GM23338 (cell line): Measurements from ENCODE around the gene ABCF1. TPM values are rescaled to one million over a fixed set of nuclear protein-coding genes. Genes with fewer than 3 reads are reported as not detected.

Experiments
- ATAC-seq: fragments of 200-7000 bp; cut with Tn5 transposase; 3 replicates; pipeline ENCODE4 v1.9.1; 2020
- DNase-seq: peaks from one replicate; pipeline ENCODE4 v3.0.0-alpha.2; 2015; ENCODE audit warnings: low spot score
- H2AFZ ChIP-seq: fragments of 200-600 bp; sonication (generic); 2 replicates; pipeline ENCODE4 v1.8.0; 2016; ENCODE audit warnings: antibody characterized with exemption, mild to moderate bottlenecking, moderate library complexity
- H3F3A ChIP-seq: fragments of 200-600 bp; sonication (generic); replicated peaks from 2 replicates; pipeline ENCODE4 v1.8.0; 2017; ENCODE audit warnings: antibody characterized with exemption, mixed run types, low read depth
- H3K27ac ChIP-seq: fragments of 200-600 bp; sonication (generic); 2 replicates; pipeline ENCODE4 v1.6.1; 2016; ENCODE audit warnings: low read depth
- H3K27me3 ChIP-seq: fragments of 200-600 bp; sonication (generic); 2 replicates; pipeline ENCODE4 v1.8.0; 2016; ENCODE audit warnings: mild to moderate bottlenecking, mixed run types, moderate library complexity; ENCODE audit not compliant: insufficient read depth
- H3K36me3 ChIP-seq: fragments of 200-600 bp; sonication (generic); 2 replicates; pipeline ENCODE4 v1.8.0; 2016; ENCODE audit warnings: mild to moderate bottlenecking; ENCODE audit not compliant: insufficient read depth
- H3K4me1 ChIP-seq: fragments of 200-600 bp; sonication (generic); 2 replicates; pipeline ENCODE4 v1.8.0; 2016; ENCODE audit warnings: mild to moderate bottlenecking, moderate library complexity; ENCODE audit not compliant: insufficient read depth
- H3K4me2 ChIP-seq: fragments of 200-600 bp; sonication (generic); 2 replicates; pipeline ENCODE4 v1.7.1; 2017; ENCODE audit warnings: mixed run types
- H3K4me3 ChIP-seq: fragments of 200-600 bp; sonication (generic); 2 replicates; pipeline ENCODE4 v1.6.1; 2016; ENCODE audit warnings: mixed run types
- H3K79me2 ChIP-seq: fragments of 200-600 bp; sonication (generic); replicated peaks from 2 replicates; pipeline ENCODE4 v1.8.0; 2017; ENCODE audit warnings: mild to moderate bottlenecking; ENCODE audit not compliant: insufficient read depth
- H3K9me2 ChIP-seq: fragments of 200-600 bp; sonication (generic); 2 replicates; pipeline ENCODE4 v1.8.0; 2017; ENCODE audit not compliant: insufficient read depth
- H4K20me1 ChIP-seq: fragments of 200-600 bp; sonication (generic); replicated peaks from 2 replicates; pipeline ENCODE4 v1.8.0; 2017; ENCODE audit warnings: mild to moderate bottlenecking; ENCODE audit not compliant: insufficient read depth
- H3K27ac Mint-ChIP-seq: 2 replicates; pipeline ENCODE4 v1.8.0; 2020; ENCODE audit warnings: inconsistent platforms, mild to moderate bottlenecking, moderate library complexity, mixed read lengths
- H3K27me3 Mint-ChIP-seq: 3 replicates; pipeline ENCODE4 v1.8.0; 2022; ENCODE audit warnings: low read depth, mild to moderate bottlenecking, moderate library complexity, mixed read lengths, inconsistent platforms; ENCODE audit not compliant: insufficient read depth, poor library complexity
- H3K36me3 Mint-ChIP-seq: 3 replicates; pipeline ENCODE4 v1.8.0; 2021; ENCODE audit warnings: low read depth, mild to moderate bottlenecking, inconsistent platforms, moderate library complexity, mixed read lengths
- H3K4me1 Mint-ChIP-seq: 3 replicates; pipeline ENCODE4 v1.8.0; 2020; ENCODE audit warnings: mild to moderate bottlenecking, inconsistent platforms, mixed read lengths
- H3K4me3 Mint-ChIP-seq: 3 replicates; pipeline ENCODE4 v1.8.0; 2021; ENCODE audit warnings: moderate library complexity, mild to moderate bottlenecking, inconsistent platforms, mixed read lengths
- H3K9me3 Mint-ChIP-seq: 3 replicates; pipeline ENCODE4 v1.8.0; 2020; ENCODE audit warnings: moderate library complexity, mild to moderate bottlenecking, inconsistent platforms, mixed read lengths
- CREB1 ChIP-seq: fragments of 250-450 bp; sonication (Bioruptor Pico); IDR thresholded peaks from 2 replicates; pipeline ENCODE4 v1.5.0; 2020; ENCODE audit warnings: low read depth, mild to moderate bottlenecking, moderate library complexity
- POLR2AphosphoS5 ChIP-seq: IDR thresholded peaks from 2 replicates; pipeline ENCODE4 v1.6.1; 2016; ENCODE audit warnings: antibody characterized with exemption, low read depth
- STAT1 ChIP-seq: IDR thresholded peaks from one replicate; pipeline ENCODE4 v1.6.1; 2016; ENCODE audit warnings: antibody characterized with exemption; ENCODE audit not compliant: unreplicated experiment
- polyA plus RNA-seq: library from polyadenylated mRNA; unstranded; fragments of >200 nt; fragmentation: Nextera tagmentation; extraction: Ambion mirVana; gene quantifications from 2 replicates; pipeline ENCODE4 v1.2.1, GENCODE V29; 2016
- total RNA-seq: library from RNA; depleted of rRNA; stranded (reverse); fragments of >200 nt; shearing (Covaris generic); gene quantifications from 2 replicates; pipeline ENCODE4 v1.2.3, GENCODE V29; 2014
- TF ChIP-seq, protein P1 (sequence below), 2 experiments: fragments of 200-600 bp in 1 of 2; sonication (generic) in 1 of 2; conservative IDR thresholded peaks; 2 replicates each; pipeline versions ENCODE4 v1.5.1 to v1.6.1; 2016 to 2017; ENCODE audit warnings: antibody characterized with exemption in 2 of 2, low read depth in 2 of 2, mild to moderate bottlenecking in 2 of 2, moderate library complexity in 1 of 2
- TF ChIP-seq, protein P2 (sequence below): fragments of 250-450 bp; sonication (Bioruptor Pico); IDR thresholded peaks from 2 replicates; pipeline ENCODE4 v1.5.0; 2020; ENCODE audit warnings: mild to moderate bottlenecking, moderate library complexity

The ABCF1 gene
- total and polyA plus RNA-seq, 2 experiments from 2014 or later, result 92.6 to 244 TPM

DNA sequence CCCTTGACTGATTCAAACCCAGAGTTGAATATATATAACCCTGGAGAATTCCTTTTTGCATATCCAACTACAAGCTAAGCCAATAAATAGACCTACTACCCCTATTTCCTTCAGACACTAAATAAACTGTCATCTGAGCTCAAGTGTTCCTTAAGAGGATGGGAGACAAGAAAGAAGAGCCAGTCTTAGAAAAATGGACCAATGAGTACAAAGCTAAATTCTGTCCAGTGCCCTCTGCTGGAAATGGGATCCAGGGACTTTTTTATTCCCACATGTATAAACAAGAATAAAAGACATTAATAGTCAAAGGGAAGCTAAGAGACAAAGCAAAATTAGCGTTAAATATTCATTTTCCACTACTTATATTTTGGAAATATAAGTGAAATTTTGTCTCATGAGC lies 41.0 kb downstream of the ABCF1 start:
- ATAC-seq (no peak), DNase-seq (no peak)
- peaks cover 41% of the 10 kb centered on the region for H3K27me3 Mint-ChIP-seq
- H3K27ac Mint-ChIP-seq, result no peak overlapping the region
- no peak overlapping the region; the same call in 2 of the 3 replicates for H3K4me3 Mint-ChIP-seq
- no peak overlapping the region for H3K4me3 ChIP-seq
- H3K36me3 ChIP-seq, result peaks cover 38% of the 10 kb centered on the region
- H3K36me3 Mint-ChIP-seq, result peaks cover 96% of the 10 kb centered on the region
- H3K27me3 ChIP-seq, result no peaks in the 10 kb centered on the region
- no peak overlapping the region for H3K4me2 ChIP-seq
- peaks cover 44% of the 10 kb centered on the region for H3K79me2 ChIP-seq
- peaks cover 17% of the 10 kb centered on the region; the same call in 2 of the 3 replicates for H3K9me3 Mint-ChIP-seq
- TF ChIP-seq STAT1 (no peak), POLR2AphosphoS5 (no peak), CREB1 (no peak)
- TF ChIP-seq, protein P1, sequence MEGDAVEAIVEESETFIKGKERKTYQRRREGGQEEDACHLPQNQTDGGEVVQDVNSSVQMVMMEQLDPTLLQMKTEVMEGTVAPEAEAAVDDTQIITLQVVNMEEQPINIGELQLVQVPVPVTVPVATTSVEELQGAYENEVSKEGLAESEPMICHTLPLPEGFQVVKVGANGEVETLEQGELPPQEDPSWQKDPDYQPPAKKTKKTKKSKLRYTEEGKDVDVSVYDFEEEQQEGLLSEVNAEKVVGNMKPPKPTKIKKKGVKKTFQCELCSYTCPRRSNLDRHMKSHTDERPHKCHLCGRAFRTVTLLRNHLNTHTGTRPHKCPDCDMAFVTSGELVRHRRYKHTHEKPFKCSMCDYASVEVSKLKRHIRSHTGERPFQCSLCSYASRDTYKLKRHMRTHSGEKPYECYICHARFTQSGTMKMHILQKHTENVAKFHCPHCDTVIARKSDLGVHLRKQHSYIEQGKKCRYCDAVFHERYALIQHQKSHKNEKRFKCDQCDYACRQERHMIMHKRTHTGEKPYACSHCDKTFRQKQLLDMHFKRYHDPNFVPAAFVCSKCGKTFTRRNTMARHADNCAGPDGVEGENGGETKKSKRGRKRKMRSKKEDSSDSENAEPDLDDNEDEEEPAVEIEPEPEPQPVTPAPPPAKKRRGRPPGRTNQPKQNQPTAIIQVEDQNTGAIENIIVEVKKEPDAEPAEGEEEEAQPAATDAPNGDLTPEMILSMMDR (conservative IDR thresholded peaks at IDR 0.05; ENCODE audit: low read depth in 2 of 2), result peak in 1 of 2 experiments; percentile 30; a peak in 2 of 4 replicates
- peaks cover 13% of the 10 kb centered on the region; the same call in 1 of the 2 replicates for H3K4me1 ChIP-seq
- H3F3A ChIP-seq, result peaks cover 7% of the 10 kb centered on the region; the same call in 1 of the 2 replicates
- H3K9me2 ChIP-seq, result no peaks in the 10 kb centered on the region
- no peak overlapping the region for H2AFZ ChIP-seq
- H3K27ac ChIP-seq, result no peak overlapping the region
- H3K4me1 Mint-ChIP-seq, result peaks cover 33% of the 10 kb centered on the region
- H4K20me1 ChIP-seq, result peaks cover 17% of the 10 kb centered on the region

DNA sequence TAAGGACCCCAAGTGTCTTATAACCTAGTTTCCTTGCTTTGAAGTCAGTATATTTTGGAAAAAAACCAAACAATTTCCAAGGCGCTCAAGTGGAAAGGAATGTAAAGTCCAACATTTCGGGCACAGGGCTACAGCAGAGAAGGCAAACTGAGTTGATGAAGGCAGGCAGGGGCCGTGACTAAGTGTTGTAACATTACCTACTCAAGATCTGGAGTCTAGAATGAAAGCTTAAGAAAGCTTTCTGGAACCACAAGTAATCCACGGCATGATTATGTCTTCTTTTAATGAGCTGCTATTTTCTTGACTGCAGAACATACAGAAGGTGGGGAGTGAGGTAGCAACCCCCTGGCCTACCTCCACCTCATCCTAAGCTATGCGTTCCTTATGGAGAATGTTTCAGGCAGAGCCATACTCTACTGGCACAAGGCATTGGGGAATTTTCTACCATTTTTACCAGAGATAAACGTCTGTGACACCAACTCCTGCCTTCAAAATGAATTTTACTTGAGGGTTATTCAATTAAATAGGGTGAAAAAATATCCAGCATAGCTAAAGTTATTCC lies 41.5 kb downstream of the ABCF1 start:
- peaks cover 18% of the 10 kb centered on the region; the same call in 2 of the 3 replicates for H3K9me3 Mint-ChIP-seq
- H3K36me3 Mint-ChIP-seq, result peaks cover 92% of the 10 kb centered on the region
- peaks cover 46% of the 10 kb centered on the region for H3K27me3 Mint-ChIP-seq
- no peaks in the 10 kb centered on the region for H3K9me2 ChIP-seq
- H2AFZ ChIP-seq, result no peak overlapping the region
- ATAC-seq (no peak), DNase-seq (no peak)
- H3K27me3 ChIP-seq, result no peaks in the 10 kb centered on the region
- no peak overlapping the region for H3K4me3 Mint-ChIP-seq
- no peak overlapping the region for H3K27ac ChIP-seq
- peaks cover 7% of the 10 kb centered on the region; the same call in 1 of the 2 replicates for H3F3A ChIP-seq
- no peak overlapping the region for H3K4me2 ChIP-seq
- no peak overlapping the region for H3K4me3 ChIP-seq
- H3K4me1 Mint-ChIP-seq, result peaks cover 33% of the 10 kb centered on the region
- peaks cover 44% of the 10 kb centered on the region for H3K79me2 ChIP-seq
- peaks cover 32% of the 10 kb centered on the region for H3K36me3 ChIP-seq
- peaks cover 17% of the 10 kb centered on the region for H4K20me1 ChIP-seq
- peak overlapping the region; percentile 64; the same call in 1 of the 2 replicates for H3K27ac Mint-ChIP-seq
- H3K4me1 ChIP-seq, result peaks cover 13% of the 10 kb centered on the region; the same call in 1 of the 2 replicates
- TF ChIP-seq, protein P2, sequence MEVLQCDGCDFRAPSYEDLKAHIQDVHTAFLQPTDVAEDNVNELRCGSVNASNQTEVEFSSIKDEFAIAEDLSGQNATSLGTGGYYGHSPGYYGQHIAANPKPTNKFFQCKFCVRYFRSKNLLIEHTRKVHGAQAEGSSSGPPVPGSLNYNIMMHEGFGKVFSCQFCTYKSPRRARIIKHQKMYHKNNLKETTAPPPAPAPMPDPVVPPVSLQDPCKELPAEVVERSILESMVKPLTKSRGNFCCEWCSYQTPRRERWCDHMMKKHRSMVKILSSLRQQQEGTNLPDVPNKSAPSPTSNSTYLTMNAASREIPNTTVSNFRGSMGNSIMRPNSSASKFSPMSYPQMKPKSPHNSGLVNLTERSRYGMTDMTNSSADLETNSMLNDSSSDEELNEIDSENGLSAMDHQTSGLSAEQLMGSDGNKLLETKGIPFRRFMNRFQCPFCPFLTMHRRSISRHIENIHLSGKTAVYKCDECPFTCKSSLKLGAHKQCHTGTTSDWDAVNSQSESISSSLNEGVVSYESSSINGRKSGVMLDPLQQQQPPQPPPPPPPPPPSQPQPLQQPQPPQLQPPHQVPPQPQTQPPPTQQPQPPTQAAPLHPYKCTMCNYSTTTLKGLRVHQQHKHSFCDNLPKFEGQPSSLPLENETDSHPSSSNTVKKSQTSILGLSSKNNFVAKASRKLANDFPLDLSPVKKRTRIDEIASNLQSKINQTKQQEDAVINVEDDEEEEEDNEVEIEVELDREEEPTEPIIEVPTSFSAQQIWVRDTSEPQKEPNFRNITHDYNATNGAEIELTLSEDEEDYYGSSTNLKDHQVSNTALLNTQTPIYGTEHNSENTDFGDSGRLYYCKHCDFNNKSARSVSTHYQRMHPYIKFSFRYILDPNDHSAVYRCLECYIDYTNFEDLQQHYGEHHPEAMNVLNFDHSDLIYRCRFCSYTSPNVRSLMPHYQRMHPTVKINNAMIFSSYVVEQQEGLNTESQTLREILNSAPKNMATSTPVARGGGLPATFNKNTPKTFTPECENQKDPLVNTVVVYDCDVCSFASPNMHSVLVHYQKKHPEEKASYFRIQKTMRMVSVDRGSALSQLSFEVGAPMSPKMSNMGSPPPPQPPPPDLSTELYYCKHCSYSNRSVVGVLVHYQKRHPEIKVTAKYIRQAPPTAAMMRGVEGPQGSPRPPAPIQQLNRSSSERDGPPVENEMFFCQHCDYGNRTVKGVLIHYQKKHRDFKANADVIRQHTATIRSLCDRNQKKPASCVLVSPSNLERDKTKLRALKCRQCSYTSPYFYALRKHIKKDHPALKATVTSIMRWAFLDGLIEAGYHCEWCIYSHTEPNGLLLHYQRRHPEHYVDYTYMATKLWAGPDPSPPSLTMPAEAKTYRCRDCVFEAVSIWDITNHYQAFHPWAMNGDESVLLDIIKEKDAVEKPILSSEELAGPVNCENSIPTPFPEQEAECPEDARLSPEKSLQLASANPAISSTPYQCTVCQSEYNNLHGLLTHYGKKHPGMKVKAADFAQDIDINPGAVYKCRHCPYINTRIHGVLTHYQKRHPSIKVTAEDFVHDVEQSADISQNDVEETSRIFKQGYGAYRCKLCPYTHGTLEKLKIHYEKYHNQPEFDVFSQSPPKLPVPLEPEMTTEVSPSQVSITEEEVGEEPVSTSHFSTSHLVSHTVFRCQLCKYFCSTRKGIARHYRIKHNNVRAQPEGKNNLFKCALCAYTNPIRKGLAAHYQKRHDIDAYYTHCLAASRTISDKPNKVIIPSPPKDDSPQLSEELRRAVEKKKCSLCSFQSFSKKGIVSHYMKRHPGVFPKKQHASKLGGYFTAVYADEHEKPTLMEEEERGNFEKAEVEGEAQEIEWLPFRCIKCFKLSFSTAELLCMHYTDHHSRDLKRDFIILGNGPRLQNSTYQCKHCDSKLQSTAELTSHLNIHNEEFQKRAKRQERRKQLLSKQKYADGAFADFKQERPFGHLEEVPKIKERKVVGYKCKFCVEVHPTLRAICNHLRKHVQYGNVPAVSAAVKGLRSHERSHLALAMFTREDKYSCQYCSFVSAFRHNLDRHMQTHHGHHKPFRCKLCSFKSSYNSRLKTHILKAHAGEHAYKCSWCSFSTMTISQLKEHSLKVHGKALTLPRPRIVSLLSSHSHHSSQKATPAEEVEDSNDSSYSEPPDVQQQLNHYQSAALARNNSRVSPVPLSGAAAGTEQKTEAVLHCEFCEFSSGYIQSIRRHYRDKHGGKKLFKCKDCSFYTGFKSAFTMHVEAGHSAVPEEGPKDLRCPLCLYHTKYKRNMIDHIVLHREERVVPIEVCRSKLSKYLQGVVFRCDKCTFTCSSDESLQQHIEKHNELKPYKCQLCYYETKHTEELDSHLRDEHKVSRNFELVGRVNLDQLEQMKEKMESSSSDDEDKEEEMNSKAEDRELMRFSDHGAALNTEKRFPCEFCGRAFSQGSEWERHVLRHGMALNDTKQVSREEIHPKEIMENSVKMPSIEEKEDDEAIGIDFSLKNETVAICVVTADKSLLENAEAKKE, result no peak
- TF ChIP-seq, protein P1 (conservative IDR thresholded peaks at IDR 0.05; ENCODE audit: low read depth in 2 of 2), result no peak
- TF ChIP-seq POLR2AphosphoS5, result peak; percentile 35; the same call in 1 of the 2 replicates
